Measurements from ENCODE around the gene GLB1L3. TPM values are rescaled to one million over a fixed set of nuclear protein-coding genes. Genes with fewer than 3 reads are reported as not detected.

Gene GLB1L3
- total and polyA plus RNA-seq, 2 donors (not counting 3 experiments of a cell fraction or from before 2014, with no cell fraction given): not detected

DNA sequence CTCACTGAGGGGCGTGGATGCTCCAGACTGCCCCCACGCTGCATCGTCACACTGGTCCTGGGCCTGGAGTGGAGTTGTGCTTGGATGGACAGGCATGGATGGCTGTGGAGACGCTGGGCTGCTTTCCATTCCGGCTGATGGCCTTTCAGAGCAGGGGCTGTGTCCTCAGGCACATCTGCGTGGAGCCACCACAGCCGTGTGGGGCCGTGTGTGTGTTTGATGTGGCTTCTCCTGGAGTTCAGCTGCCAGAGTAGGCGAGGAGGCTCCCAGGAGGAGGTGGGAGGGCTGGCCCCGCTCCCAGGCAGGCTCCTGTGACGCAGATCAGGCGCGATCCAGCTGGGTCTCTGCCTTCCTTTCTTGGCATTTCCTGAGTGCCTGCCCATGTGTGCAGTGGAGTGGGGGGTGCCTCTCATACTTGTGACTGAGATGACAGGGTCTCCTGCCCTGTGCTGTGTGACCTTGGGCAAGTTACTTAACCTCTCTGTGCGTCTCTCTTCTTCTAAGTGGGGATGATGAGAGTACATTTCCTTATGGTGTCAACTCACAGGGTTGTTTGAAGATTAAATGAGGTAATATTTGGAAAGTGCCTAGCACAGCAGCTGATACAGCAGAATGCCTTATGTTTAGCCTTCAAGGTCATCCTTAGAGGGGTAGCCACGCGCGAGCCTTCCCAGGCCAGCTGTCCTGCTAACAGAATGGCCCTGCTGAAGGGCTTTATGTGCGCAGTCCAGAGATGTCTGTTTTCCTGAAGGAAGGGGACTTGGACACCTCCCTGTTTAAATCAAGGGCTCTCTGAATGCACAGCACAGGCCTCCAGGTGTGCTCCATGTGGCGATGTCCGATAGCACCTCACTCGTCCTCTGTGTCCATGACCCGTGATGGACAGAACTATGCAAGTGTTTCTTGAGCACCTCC is 89.1 kb downstream of the GLB1L3 start:
- no peak for FAIRE-seq
- Histone ChIP-seq H3K36me3 (ENCODE audit: control insufficient read depth in 2 of 2, extremely low read depth in 1 of 2, insufficient read depth in 2 of 2, low read length in 2 of 2) (no peaks in the 10 kb centered on the region), H2AFZ (ENCODE audit: low read depth, low read length) (no peak overlapping the region), H4K20me1 (replicated peaks; ENCODE audit: control insufficient read depth, extremely low read depth, insufficient read depth, low read length) (no peaks in the 10 kb centered on the region), H3K4me1 (ENCODE audit: control insufficient read depth, extremely low read depth, insufficient read depth, low read length) (no peaks in the 10 kb centered on the region), H3K9me1 (replicated peaks; ENCODE audit: control insufficient read depth, extremely low read depth, insufficient read depth, low read length) (no peaks in the 10 kb centered on the region), H3K79me2 (ENCODE audit: control insufficient read depth, insufficient read depth, low read length) (no peaks in the 10 kb centered on the region), H3K27ac (ENCODE audit: insufficient read depth, low read depth, low read length) (no peak overlapping the region), H3K27me3 (ENCODE audit: control insufficient read depth in 2 of 2, insufficient read depth in 2 of 2, low read length in 2 of 2) (no peaks in the 10 kb centered on the region), H3K4me2 (ENCODE audit: insufficient read depth, low read length) (no peak overlapping the region), H3K4me3 (replicated peaks in 1 of 3; ENCODE audit: insufficient read depth in 1 of 3, low read depth in 1 of 3, low read length in 3 of 3) (no peak overlapping the region), H3K9ac (replicated peaks; ENCODE audit: extremely low read depth, insufficient read depth, low read length) (no peak overlapping the region), H3K9me3 (replicated peaks; ENCODE audit: control insufficient read depth, insufficient read depth, low read length) (no peaks in the 10 kb centered on the region)
- intact Hi-C loops (cut with micrococcal nuclease): no loop called here
- no peak for DNase-seq (ENCODE audit: low read depth, low spot score)
- no TSS peak for BruUV-seq (replicated peaks)
- TF ChIP-seq POLR2A (IDR thresholded peaks at IDR 0.05; ENCODE audit: low read depth, low read length) (no peak), MYC (IDR thresholded peaks at IDR 0.05; ENCODE audit: low read depth, low read length) (no peak), EZH2 (IDR thresholded peaks at IDR 0.05; ENCODE audit: borderline replicate concordance, low read depth, low read length, severe bottlenecking) (no peak), FOS (IDR thresholded peaks at IDR 0.05; ENCODE audit: borderline replicate concordance, insufficient read depth, low read length) (no peak), GATA2 (IDR thresholded peaks at IDR 0.05; ENCODE audit: insufficient read depth, insufficient read length, low read depth, low read length) (no peak), JUN (IDR thresholded peaks at IDR 0.05; ENCODE audit: borderline replicate concordance, insufficient read depth, insufficient read length, low read depth) (no peak), POLR2AphosphoS5 (IDR thresholded peaks at IDR 0.05; ENCODE audit: insufficient read depth, low read depth, low read length) (no peak)
- TF ChIP-seq, protein P1, sequence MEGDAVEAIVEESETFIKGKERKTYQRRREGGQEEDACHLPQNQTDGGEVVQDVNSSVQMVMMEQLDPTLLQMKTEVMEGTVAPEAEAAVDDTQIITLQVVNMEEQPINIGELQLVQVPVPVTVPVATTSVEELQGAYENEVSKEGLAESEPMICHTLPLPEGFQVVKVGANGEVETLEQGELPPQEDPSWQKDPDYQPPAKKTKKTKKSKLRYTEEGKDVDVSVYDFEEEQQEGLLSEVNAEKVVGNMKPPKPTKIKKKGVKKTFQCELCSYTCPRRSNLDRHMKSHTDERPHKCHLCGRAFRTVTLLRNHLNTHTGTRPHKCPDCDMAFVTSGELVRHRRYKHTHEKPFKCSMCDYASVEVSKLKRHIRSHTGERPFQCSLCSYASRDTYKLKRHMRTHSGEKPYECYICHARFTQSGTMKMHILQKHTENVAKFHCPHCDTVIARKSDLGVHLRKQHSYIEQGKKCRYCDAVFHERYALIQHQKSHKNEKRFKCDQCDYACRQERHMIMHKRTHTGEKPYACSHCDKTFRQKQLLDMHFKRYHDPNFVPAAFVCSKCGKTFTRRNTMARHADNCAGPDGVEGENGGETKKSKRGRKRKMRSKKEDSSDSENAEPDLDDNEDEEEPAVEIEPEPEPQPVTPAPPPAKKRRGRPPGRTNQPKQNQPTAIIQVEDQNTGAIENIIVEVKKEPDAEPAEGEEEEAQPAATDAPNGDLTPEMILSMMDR (IDR thresholded peaks at IDR 0.05; ENCODE audit: extremely low read depth in 1 of 2, insufficient read depth in 1 of 2, low read depth in 1 of 2, low read length in 2 of 2): no peak
- TF ChIP-seq, protein P2, sequence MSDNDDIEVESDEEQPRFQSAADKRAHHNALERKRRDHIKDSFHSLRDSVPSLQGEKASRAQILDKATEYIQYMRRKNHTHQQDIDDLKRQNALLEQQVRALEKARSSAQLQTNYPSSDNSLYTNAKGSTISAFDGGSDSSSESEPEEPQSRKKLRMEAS (IDR thresholded peaks at IDR 0.05; ENCODE audit: insufficient read depth, insufficient read length): no peak
- POLR2A ChIA-PET: no interaction called here
- CTCF ChIA-PET: no interaction called here
- dilution Hi-C loops (cut with MboI; ENCODE audit: extremely low pct_ligation_motif_present, low sequenced_read_pairs): no loop called here
